Choroid plexus epithelial cell (primary cell): ENCODE results near the gene AOC1.

Experiments used
- DNase-seq: peaks from one replicate; pipeline ENCODE4 v3.0.0-alpha.2; 2010; ENCODE audit warnings: low read depth
- H3K4me3 ChIP-seq: 2 replicates; pipeline ENCODE4 v1.5.1; 2011; ENCODE audit warnings: low read depth, mild to moderate bottlenecking, control low read depth, low read length, moderate library complexity
- CTCF ChIP-seq: conservative IDR thresholded peaks from 2 replicates; pipeline ENCODE4 v1.5.1; 2011; ENCODE audit warnings: low read depth, mild to moderate bottlenecking, control low read depth, inconsistent platforms, low read length, moderate library complexity

The AOC1 gene

GRCh38 chr7:150866932-150867564, 14.7 kb downstream of the AOC1 start:
- no peak for DNase-seq
- no peak overlapping the region for H3K4me3 ChIP-seq
- TF ChIP-seq CTCF, result no peak

GRCh38 chr7:150867605-150868004, 15.3 kb downstream of the AOC1 start:
- no peak for TF ChIP-seq CTCF
- no peak for DNase-seq
- no peak overlapping the region for H3K4me3 ChIP-seq

- no peak for TF ChIP-seq CTCF
- no peak for DNase-seq
Observed at GRCh38 chr7:150869467-150869866, 17.1 kb downstream of the AOC1 start.

GRCh38 chr7:150871601-150872000, 19.3 kb downstream of the AOC1 start:
- no peak overlapping the region for H3K4me3 ChIP-seq
- no peak for TF ChIP-seq CTCF
- no peak for DNase-seq

More at GRCh38 chr7:150869467-150869866, 17.1 kb downstream of the AOC1 start:
- H3K4me3 ChIP-seq, result no peak overlapping the region

GRCh38 chr7:150874401-150875198, 22.3 kb downstream of the AOC1 start:
- no peak for DNase-seq
- H3K4me3 ChIP-seq, result no peak overlapping the region
- TF ChIP-seq CTCF, result no peak

GRCh38 chr7:150875791-150876190, 23.5 kb downstream of the AOC1 start:
- no peak overlapping the region for H3K4me3 ChIP-seq
- no peak for DNase-seq
- TF ChIP-seq CTCF, result peak; percentile 15
